Body of pancreas (tissue), 4 donors: ENCODE measurements around the gene SLC30A4.

Experiments
- CTCF ChIP-seq, 7 experiments: fragments of 450-650 bp in 4 of 7; fragments of 200-600 bp in 3 of 7; sonication (generic) in 3 of 7; IDR thresholded peaks; one replicate each; pipeline ENCODE4 v1.5.1; 2016 to 2019; ENCODE audit warnings: antibody characterized with exemption in 7 of 7
- POLR2A ChIP-seq, 3 donors: fragments of 450-650 bp; IDR thresholded peaks; one replicate each; pipeline ENCODE4 v1.6.1; 2016; ENCODE audit warnings: antibody characterized with exemption in 3 of 3, mild to moderate bottlenecking in 2 of 3

- TF ChIP-seq CTCF (IDR thresholded peaks at IDR 0.05) (peak; percentile 99 to 100 (median 99)), POLR2A (IDR thresholded peaks at IDR 0.05) (peak in 1 of 3 donors; percentile 20)
These were observed 92.4 kb downstream of the SLC30A4 start for GRCh38 chr15:45429941-45430792.
